ENCODE results near the gene USP38.
"Not testable (repeated sequence)": the region's sequence is repeated elsewhere in the genome, so short reads cannot be mapped to it uniquely, and the experiment has no call there.

USP38 gene

DNA sequence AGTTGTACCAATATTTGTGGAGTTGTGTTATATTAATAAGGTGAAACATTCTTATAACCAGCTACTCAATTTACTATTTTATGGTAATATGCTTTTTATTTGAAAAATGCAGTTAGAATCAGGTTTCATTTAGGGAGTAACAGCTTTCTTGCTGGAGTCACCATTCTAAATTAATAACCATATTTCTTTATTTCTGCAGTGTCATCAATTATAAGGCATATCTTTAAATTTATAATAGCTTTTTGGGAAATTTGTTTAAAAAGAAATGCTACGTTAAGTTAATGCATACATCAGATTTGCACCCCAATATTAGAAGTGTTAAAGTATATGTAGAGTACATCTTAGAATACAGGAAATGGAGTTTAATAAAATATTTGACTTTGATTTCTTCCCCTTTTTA is 18.9 kb downstream of the USP38 start:
- peaks cover 35 to 68% of the 10 kb centered on the region in 2 donors for H3K36me3 ChIP-seq (ENCODE audit: control insufficient read depth in 1 of 2, insufficient read depth in 2 of 2, low read length in 2 of 2)

DNA sequence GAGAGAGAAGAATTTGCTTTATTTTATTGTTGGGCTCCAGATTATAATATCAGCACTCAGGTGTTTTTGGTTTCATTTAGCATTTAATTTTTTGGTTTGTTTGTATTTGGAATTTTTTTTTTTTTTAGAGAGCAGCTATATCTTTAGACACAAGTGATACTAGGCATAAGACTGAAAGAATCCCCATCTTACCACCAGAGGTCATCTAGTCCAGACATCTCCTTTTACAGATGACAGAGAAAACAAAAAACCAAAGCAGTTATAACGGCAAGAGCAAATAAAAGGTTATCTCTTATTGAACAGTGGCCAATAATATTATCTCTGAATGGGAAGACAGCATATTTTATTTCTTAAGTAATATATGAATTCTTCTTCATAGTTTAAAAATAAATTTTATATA is 22.8 kb downstream of the USP38 start:
- peaks cover 0 to 6% of the 10 kb centered on the region in 2 donors for H3K4me1 ChIP-seq (ENCODE audit: control insufficient read depth in 1 of 2, insufficient read depth in 2 of 2, low read length in 2 of 2)
- no peak overlapping the region for H3K4me3 ChIP-seq (ENCODE audit: low read depth in 1 of 2, low read length in 2 of 2)
- no peaks in the 10 kb centered on the region for H3K27me3 ChIP-seq (ENCODE audit: control insufficient read depth in 1 of 2, insufficient read depth in 2 of 2, low read length in 2 of 2)
- no peak overlapping the region for H3K9ac ChIP-seq (ENCODE audit: low read depth in 1 of 2, low read length in 2 of 2)
- H3K9me3 ChIP-seq (ENCODE audit: control insufficient read depth in 1 of 2, low read length in 2 of 2), result no peaks in the 10 kb centered on the region
- peaks cover 34 to 63% of the 10 kb centered on the region in 2 donors for H3K36me3 ChIP-seq (ENCODE audit: control insufficient read depth in 1 of 2, insufficient read depth in 2 of 2, low read length in 2 of 2)
- H3K27ac ChIP-seq (ENCODE audit: low read depth, low read length), result no peak overlapping the region

More for the DNA sequence above, 18.9 kb downstream of the USP38 start:
- H3K4me3 ChIP-seq (ENCODE audit: low read depth in 1 of 2, low read length in 2 of 2), result no peak overlapping the region
- H3K27ac ChIP-seq (ENCODE audit: low read depth, low read length), result no peak overlapping the region
- peaks cover 0 to 6% of the 10 kb centered on the region in 2 donors for H3K4me1 ChIP-seq (ENCODE audit: control insufficient read depth in 1 of 2, insufficient read depth in 2 of 2, low read length in 2 of 2)
- no peak overlapping the region for H3K9ac ChIP-seq (ENCODE audit: low read depth in 1 of 2, low read length in 2 of 2)
- no peaks in the 10 kb centered on the region for H3K27me3 ChIP-seq (ENCODE audit: control insufficient read depth in 1 of 2, insufficient read depth in 2 of 2, low read length in 2 of 2)
- no peaks in the 10 kb centered on the region for H3K9me3 ChIP-seq (ENCODE audit: control insufficient read depth in 1 of 2, low read length in 2 of 2)

DNA sequence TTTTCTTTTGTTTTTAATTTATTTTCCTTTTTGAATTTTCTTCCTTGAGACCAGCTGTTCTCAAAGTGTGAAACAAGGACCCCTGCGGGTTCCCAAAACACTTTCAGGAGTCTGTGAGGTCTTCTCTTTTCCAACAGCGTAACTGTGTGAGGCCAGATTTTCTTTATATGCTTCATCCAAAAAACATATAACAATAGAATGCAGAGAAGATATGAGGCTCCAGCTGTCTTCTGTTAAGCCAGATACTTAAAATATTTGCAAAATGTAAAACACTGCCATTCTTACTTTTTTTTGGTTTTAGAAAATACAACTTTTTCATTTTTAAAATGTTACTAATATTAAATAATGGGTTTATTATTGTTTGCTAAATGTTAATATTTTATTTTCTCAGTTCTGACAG is 27.8 kb downstream of the USP38 start:
- H3K36me3 ChIP-seq (ENCODE audit: control insufficient read depth in 1 of 2, insufficient read depth in 2 of 2, low read length in 2 of 2), result peaks cover 12 to 46% of the 10 kb centered on the region in 2 donors
- no peak overlapping the region for H3K27ac ChIP-seq (ENCODE audit: low read depth, low read length)
- no peaks in the 10 kb centered on the region for H3K9me3 ChIP-seq (ENCODE audit: control insufficient read depth in 1 of 2, low read length in 2 of 2)
- no peak overlapping the region for H3K4me3 ChIP-seq (ENCODE audit: low read depth in 1 of 2, low read length in 2 of 2)
- H3K9ac ChIP-seq (ENCODE audit: low read depth in 1 of 2, low read length in 2 of 2), result no peak overlapping the region
- no peaks in the 10 kb centered on the region for H3K4me1 ChIP-seq (ENCODE audit: control insufficient read depth in 1 of 2, insufficient read depth in 2 of 2, low read length in 2 of 2)
- no peaks in the 10 kb centered on the region for H3K27me3 ChIP-seq (ENCODE audit: control insufficient read depth in 1 of 2, insufficient read depth in 2 of 2, low read length in 2 of 2)

DNA sequence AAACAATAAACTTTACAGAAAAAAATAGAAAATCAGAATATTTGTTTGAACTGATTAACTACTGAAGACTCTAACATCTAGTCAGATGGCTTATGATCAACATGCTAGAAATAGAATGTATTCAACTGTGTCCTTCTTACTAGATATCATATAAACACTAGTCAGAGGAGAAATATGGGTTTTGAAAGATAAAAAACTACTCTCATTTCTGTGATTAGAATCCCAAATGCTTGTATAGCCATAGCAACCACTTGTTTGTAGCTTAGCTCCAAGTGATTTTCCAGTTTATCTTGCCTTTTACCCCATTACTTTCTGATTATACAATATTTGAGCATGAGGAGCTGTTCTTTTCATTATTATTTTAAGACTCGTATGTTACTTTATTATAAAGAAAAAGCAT is 31.2 kb downstream of the USP38 start:
- H3K36me3 ChIP-seq (ENCODE audit: control insufficient read depth in 1 of 2, insufficient read depth in 2 of 2, low read length in 2 of 2), result peaks cover 12 to 32% of the 10 kb centered on the region in 2 donors
- H3K4me1 ChIP-seq (ENCODE audit: control insufficient read depth in 1 of 2, insufficient read depth in 2 of 2, low read length in 2 of 2), result no peaks in the 10 kb centered on the region
- no peak overlapping the region for H3K9ac ChIP-seq (ENCODE audit: low read depth in 1 of 2, low read length in 2 of 2)
- no peak overlapping the region for H3K4me3 ChIP-seq (ENCODE audit: low read depth in 1 of 2, low read length in 2 of 2)
- H3K27ac ChIP-seq (ENCODE audit: low read depth, low read length), result no peak overlapping the region
- no peaks in the 10 kb centered on the region for H3K9me3 ChIP-seq (ENCODE audit: control insufficient read depth in 1 of 2, low read length in 2 of 2)
- no peaks in the 10 kb centered on the region for H3K27me3 ChIP-seq (ENCODE audit: control insufficient read depth in 1 of 2, insufficient read depth in 2 of 2, low read length in 2 of 2)

DNA sequence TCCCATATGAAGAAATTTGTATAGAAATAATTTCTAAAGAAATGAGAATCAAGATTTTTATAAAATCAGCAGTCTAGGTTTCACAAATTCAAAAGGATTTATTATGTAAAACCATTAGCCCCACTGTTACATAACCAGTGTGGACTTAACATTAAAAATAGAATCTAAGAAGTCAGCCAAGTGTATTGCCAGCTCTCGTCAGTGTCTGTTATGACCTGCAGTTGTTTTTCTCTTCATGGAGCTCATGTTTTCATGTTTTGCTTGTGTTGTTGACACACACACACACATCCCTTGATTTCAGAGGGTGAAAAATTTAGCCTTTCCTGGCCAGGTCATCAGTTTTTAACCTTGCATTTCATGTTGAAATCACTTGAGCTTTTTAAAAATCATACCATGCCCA is 39.5 kb downstream of the USP38 start:
- no peaks in the 10 kb centered on the region for H3K9me3 ChIP-seq (ENCODE audit: control insufficient read depth in 1 of 2, low read length in 2 of 2)
- no peak overlapping the region for H3K4me3 ChIP-seq (ENCODE audit: low read depth in 1 of 2, low read length in 2 of 2)
- H3K36me3 ChIP-seq (ENCODE audit: control insufficient read depth in 1 of 2, insufficient read depth in 2 of 2, low read length in 2 of 2), result no peaks in the 10 kb centered on the region
- H3K9ac ChIP-seq (ENCODE audit: low read depth in 1 of 2, low read length in 2 of 2), result no peak overlapping the region
- no peaks in the 10 kb centered on the region for H3K27me3 ChIP-seq (ENCODE audit: control insufficient read depth in 1 of 2, insufficient read depth in 2 of 2, low read length in 2 of 2)
- peaks cover 5 to 8% of the 10 kb centered on the region in 2 donors for H3K4me1 ChIP-seq (ENCODE audit: control insufficient read depth in 1 of 2, insufficient read depth in 2 of 2, low read length in 2 of 2)
- H3K27ac ChIP-seq (ENCODE audit: low read depth, low read length), result no peak overlapping the region

DNA sequence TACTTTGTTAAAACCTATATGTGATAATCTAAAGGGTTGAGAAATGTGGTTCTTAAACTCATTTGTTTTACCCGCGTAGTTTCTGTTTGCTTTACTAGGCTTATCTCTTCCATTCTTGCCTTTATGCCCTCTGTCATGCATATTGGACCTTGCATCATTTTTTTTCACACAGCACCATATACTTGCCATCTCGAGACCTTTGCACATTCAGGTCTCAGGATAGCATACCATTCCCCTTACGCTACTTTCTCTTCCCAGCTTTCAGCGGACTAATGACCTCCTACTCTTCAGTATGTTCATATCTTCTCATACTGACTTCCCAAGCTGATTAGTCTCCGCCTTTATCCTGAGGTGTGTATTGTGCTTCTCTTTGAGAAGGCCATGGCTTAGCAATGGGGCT is 40.5 kb downstream of the USP38 start:
- H3K4me3 ChIP-seq (ENCODE audit: low read depth in 1 of 2, low read length in 2 of 2), result no peak overlapping the region
- no peaks in the 10 kb centered on the region for H3K27me3 ChIP-seq (ENCODE audit: control insufficient read depth in 1 of 2, insufficient read depth in 2 of 2, low read length in 2 of 2)
- H3K4me1 ChIP-seq (ENCODE audit: control insufficient read depth in 1 of 2, insufficient read depth in 2 of 2, low read length in 2 of 2), result peaks cover 5 to 8% of the 10 kb centered on the region in 2 donors
- H3K27ac ChIP-seq (ENCODE audit: low read depth, low read length), result no peak overlapping the region
- H3K9me3 ChIP-seq (ENCODE audit: control insufficient read depth in 1 of 2, low read length in 2 of 2), result no peaks in the 10 kb centered on the region
- no peaks in the 10 kb centered on the region for H3K36me3 ChIP-seq (ENCODE audit: control insufficient read depth in 1 of 2, insufficient read depth in 2 of 2, low read length in 2 of 2)
- H3K9ac ChIP-seq (ENCODE audit: low read depth in 1 of 2, low read length in 2 of 2), result no peak overlapping the region

DNA sequence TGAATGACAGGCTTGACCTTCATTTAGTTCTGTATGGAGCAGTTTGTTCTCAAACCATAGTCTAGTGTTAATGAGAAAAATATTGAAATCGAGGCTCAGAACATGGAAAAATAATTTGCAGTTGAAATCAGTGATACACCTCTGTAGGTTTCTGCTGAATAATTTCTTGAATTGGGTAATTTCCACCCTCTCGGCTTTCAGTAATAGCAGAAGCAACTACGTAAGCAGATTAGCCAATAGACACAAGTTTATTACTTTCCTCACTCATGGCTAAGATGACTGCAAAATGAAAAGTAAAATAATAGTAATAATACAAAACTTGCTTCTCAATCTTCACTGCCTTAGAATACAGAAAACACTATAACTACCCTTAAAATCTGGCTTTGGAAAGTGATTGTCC is 46.0 kb downstream of the USP38 start:
- no peak overlapping the region for H3K9ac ChIP-seq (ENCODE audit: low read depth in 1 of 2, low read length in 2 of 2)
- peaks cover 0 to 3% of the 10 kb centered on the region in 2 donors for H3K4me1 ChIP-seq (ENCODE audit: control insufficient read depth in 1 of 2, insufficient read depth in 2 of 2, low read length in 2 of 2)
- no peak overlapping the region for H3K27ac ChIP-seq (ENCODE audit: low read depth, low read length)
- H3K36me3 ChIP-seq (ENCODE audit: control insufficient read depth in 1 of 2, insufficient read depth in 2 of 2, low read length in 2 of 2), result no peaks in the 10 kb centered on the region
- no peaks in the 10 kb centered on the region for H3K27me3 ChIP-seq (ENCODE audit: control insufficient read depth in 1 of 2, insufficient read depth in 2 of 2, low read length in 2 of 2)
- H3K9me3 ChIP-seq (ENCODE audit: control insufficient read depth in 1 of 2, low read length in 2 of 2), result no peaks in the 10 kb centered on the region
- no peak overlapping the region for H3K4me3 ChIP-seq (ENCODE audit: low read depth in 1 of 2, low read length in 2 of 2)

DNA sequence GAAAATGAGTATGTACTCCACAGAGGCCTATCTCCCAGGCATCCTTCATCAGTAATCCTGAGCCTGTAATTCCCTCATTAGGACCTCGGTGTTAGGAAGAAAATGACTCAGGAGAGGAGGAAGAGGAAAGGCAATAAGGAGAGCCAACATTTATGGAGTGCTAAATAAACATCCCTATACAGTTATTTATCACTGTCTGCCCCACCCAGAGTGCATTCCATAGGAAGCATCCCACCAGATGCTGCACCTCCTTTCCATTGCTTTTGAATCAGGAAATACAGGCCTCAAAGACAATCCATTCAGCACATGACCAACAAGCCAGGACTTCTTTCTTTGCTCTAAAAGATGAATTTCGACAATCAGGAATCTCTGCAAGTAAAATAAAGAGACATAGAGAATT is 47.6 kb downstream of the USP38 start:
- Histone ChIP-seq H3K4me3 (ENCODE audit: low read depth in 1 of 2, low read length in 2 of 2) (no peak overlapping the region), H3K9me3 (ENCODE audit: control insufficient read depth in 1 of 2, low read length in 2 of 2) (no peaks in the 10 kb centered on the region), H3K27me3 (ENCODE audit: control insufficient read depth in 1 of 2, insufficient read depth in 2 of 2, low read length in 2 of 2) (no peaks in the 10 kb centered on the region), H3K9ac (ENCODE audit: low read depth in 1 of 2, low read length in 2 of 2) (no peak overlapping the region), H3K27ac (ENCODE audit: low read depth, low read length) (no peak overlapping the region), H3K36me3 (ENCODE audit: control insufficient read depth in 1 of 2, insufficient read depth in 2 of 2, low read length in 2 of 2) (no peaks in the 10 kb centered on the region), H3K4me1 (ENCODE audit: control insufficient read depth in 1 of 2, insufficient read depth in 2 of 2, low read length in 2 of 2) (no peaks in the 10 kb centered on the region)

DNA sequence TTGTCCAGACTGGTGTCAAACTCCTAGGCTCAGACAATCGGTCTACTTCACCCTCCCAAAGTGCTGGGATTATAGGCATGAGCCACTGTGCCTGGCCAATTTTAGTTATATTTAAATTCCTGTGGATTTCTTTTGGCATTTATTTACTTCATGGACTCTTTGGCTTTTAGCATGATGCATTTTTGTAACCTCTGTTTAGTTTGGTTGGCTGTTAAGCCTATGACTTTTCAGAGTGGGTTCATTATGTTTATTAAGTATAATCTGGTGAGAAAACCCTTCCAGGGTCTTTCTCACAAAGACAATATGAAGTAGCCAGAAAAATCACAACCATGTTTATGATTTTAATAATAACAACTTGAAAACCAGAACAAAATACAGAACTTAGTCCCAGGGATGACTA is 49.4 kb downstream of the USP38 start:
- Histone ChIP-seq H3K9me3 (ENCODE audit: control insufficient read depth in 1 of 2, low read length in 2 of 2) (no peaks in the 10 kb centered on the region), H3K27ac (ENCODE audit: low read depth, low read length) (no peak overlapping the region), H3K9ac (ENCODE audit: low read depth in 1 of 2, low read length in 2 of 2) (no peak overlapping the region), H3K4me3 (ENCODE audit: low read depth in 1 of 2, low read length in 2 of 2) (no peak overlapping the region), H3K36me3 (ENCODE audit: control insufficient read depth in 1 of 2, insufficient read depth in 2 of 2, low read length in 2 of 2) (no peaks in the 10 kb centered on the region), H3K27me3 (ENCODE audit: control insufficient read depth in 1 of 2, insufficient read depth in 2 of 2, low read length in 2 of 2) (no peaks in the 10 kb centered on the region), H3K4me1 (ENCODE audit: control insufficient read depth in 1 of 2, insufficient read depth in 2 of 2, low read length in 2 of 2) (no peaks in the 10 kb centered on the region)

DNA sequence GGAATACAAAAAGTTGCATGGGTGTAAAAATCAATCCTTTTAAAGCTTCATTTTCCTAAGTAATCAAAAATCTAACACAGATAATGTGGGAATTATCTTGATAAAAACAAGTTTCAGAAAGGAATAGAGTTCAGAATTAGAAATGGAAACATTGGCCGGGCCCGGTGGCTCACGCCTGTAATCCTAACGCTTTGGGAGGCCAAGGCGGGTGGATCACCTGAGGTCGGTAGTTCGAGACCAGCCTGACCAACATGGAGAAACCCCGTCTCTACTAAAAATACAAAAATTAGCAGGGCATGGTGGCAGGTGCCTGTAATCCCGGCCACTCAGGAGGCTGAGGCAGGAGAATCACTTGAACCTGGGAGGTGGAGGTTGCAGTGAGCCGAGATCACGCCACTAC is 52.5 kb downstream of the USP38 start:
- not testable (repeated sequence) for H3K27me3 ChIP-seq (ENCODE audit: control insufficient read depth in 1 of 2, insufficient read depth in 2 of 2, low read length in 2 of 2); H3K4me3 ChIP-seq (ENCODE audit: low read depth in 1 of 2, low read length in 2 of 2); H3K27ac ChIP-seq (ENCODE audit: low read depth, low read length); H3K9me3 ChIP-seq (ENCODE audit: control insufficient read depth in 1 of 2, low read length in 2 of 2); H3K9ac ChIP-seq (ENCODE audit: low read depth in 1 of 2, low read length in 2 of 2); H3K4me1 ChIP-seq (ENCODE audit: control insufficient read depth in 1 of 2, insufficient read depth in 2 of 2, low read length in 2 of 2); H3K36me3 ChIP-seq (ENCODE audit: control insufficient read depth in 1 of 2, insufficient read depth in 2 of 2, low read length in 2 of 2)
